ENCODE data around the gene SEMA3E. TPM values are rescaled to one million over a fixed set of nuclear protein-coding genes. Genes with fewer than 3 reads are reported as not detected.

Gene SEMA3E
- polyA plus RNA-seq, 1 of the 3 experiments (the other 2 are of a cell fraction) = under 0.01 TPM

DNA sequence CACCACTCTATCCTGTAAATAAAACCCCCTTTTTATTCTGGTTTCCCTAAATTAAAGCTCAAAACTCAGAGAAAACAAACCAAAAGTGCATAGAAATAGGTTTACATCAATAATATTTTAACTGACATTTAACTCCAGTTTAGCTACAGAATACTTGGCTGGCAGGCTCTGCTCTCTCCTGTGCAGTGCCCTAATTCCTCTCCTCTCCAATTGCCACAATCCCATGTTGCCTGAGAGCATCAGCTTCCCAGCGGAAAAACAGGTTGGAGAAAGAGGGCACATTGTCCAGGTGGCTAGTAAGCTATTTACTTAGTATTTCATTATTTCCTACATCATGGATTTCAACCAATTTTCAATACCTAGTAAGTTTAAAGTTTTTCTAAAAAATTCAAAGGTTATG lies 8.7 kb downstream of the SEMA3E start:
- DNase-seq = no peak
- Histone ChIP-seq H3F3A (replicated peaks; ENCODE audit: insufficient read depth) (no peaks in the 10 kb centered on the region), H3K27me3 (ENCODE audit: insufficient read depth) (no peaks in the 10 kb centered on the region), H3K4me3 (ENCODE audit: low read depth in 2 of 2, low read length in 1 of 2) (no peak overlapping the region), H3K79me2 (ENCODE audit: insufficient read depth) (no peaks in the 10 kb centered on the region), H3K9me2 (no peaks in the 10 kb centered on the region; the same call in 1 of the 2 replicates), H3K9me3 (no peaks in the 10 kb centered on the region), H2AFZ (ENCODE audit: low read depth) (no peak overlapping the region), H3K36me3 (replicated peaks in 1 of 2; ENCODE audit: control insufficient read depth in 1 of 2, insufficient read depth in 2 of 2, low read length in 1 of 2) (no peaks in the 10 kb centered on the region), H3K4me1 (ENCODE audit: control insufficient read depth in 1 of 2, insufficient read depth in 2 of 2, low read depth in 1 of 2, low read length in 1 of 2) (no peaks in the 10 kb centered on the region; a peak in 1 of 4 replicates), H3K27ac (ENCODE audit: low read depth in 2 of 2, low read length in 1 of 2) (no peak overlapping the region), H4K20me1 (ENCODE audit: insufficient read depth) (no peaks in the 10 kb centered on the region), H3K4me2 (no peak overlapping the region), H3K9ac (no peak overlapping the region)
- 93% methylated on average over 1 of the region's 1 CpG for WGBS (ENCODE audit: low lambda C conversion rate)
- CTCF ChIA-PET = interaction anchor here (1.3 to 3.0 kb wide), 3 partner anchors 11 to 230 kb away, joined by 4 to 10 read pairs (median 7); no protein-coding TSS in a partner anchor
- TF ChIP-seq, protein P1, sequence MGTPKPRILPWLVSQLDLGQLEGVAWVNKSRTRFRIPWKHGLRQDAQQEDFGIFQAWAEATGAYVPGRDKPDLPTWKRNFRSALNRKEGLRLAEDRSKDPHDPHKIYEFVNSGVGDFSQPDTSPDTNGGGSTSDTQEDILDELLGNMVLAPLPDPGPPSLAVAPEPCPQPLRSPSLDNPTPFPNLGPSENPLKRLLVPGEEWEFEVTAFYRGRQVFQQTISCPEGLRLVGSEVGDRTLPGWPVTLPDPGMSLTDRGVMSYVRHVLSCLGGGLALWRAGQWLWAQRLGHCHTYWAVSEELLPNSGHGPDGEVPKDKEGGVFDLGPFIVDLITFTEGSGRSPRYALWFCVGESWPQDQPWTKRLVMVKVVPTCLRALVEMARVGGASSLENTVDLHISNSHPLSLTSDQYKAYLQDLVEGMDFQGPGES (IDR thresholded peaks at IDR 0.05; ENCODE audit: low read depth, low read length) = no peak
- TF ChIP-seq YY1 (IDR thresholded peaks at IDR 0.05; ENCODE audit: low read depth) (no peak), POLR2AphosphoS5 (IDR thresholded peaks at IDR 0.05; ENCODE audit: low read depth, low read length) (no peak), RXRA (IDR thresholded peaks at IDR 0.05; ENCODE audit: borderline replicate concordance, low read depth) (no peak), SMC3 (IDR thresholded peaks at IDR 0.05; ENCODE audit: low read depth, low read length) (no peak), CHD2 (IDR thresholded peaks at IDR 0.05; ENCODE audit: low read length, partially characterized antibody) (no peak), JUND (IDR thresholded peaks at IDR 0.05) (no peak), PBX3 (IDR thresholded peaks at IDR 0.05) (no peak), RAD21 (IDR thresholded peaks at IDR 0.05; ENCODE audit: low read length) (no peak), TCF12 (IDR thresholded peaks at IDR 0.05) (no peak), RCOR1 (IDR thresholded peaks at IDR 0.05; ENCODE audit: low read length) (no peak), GABPA (IDR thresholded peaks at IDR 0.05; ENCODE audit: low read depth) (no peak), MXI1 (IDR thresholded peaks at IDR 0.05; ENCODE audit: low read depth, low read length) (no peak)
- TF ChIP-seq, protein P2, sequence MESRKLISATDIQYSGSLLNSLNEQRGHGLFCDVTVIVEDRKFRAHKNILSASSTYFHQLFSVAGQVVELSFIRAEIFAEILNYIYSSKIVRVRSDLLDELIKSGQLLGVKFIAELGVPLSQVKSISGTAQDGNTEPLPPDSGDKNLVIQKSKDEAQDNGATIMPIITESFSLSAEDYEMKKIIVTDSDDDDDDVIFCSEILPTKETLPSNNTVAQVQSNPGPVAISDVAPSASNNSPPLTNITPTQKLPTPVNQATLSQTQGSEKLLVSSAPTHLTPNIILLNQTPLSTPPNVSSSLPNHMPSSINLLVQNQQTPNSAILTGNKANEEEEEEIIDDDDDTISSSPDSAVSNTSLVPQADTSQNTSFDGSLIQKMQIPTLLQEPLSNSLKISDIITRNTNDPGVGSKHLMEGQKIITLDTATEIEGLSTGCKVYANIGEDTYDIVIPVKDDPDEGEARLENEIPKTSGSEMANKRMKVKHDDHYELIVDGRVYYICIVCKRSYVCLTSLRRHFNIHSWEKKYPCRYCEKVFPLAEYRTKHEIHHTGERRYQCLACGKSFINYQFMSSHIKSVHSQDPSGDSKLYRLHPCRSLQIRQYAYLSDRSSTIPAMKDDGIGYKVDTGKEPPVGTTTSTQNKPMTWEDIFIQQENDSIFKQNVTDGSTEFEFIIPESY (IDR thresholded peaks at IDR 0.05; ENCODE audit: borderline replicate concordance, low read depth) = no peak
- TF ChIP-seq, protein P3, sequence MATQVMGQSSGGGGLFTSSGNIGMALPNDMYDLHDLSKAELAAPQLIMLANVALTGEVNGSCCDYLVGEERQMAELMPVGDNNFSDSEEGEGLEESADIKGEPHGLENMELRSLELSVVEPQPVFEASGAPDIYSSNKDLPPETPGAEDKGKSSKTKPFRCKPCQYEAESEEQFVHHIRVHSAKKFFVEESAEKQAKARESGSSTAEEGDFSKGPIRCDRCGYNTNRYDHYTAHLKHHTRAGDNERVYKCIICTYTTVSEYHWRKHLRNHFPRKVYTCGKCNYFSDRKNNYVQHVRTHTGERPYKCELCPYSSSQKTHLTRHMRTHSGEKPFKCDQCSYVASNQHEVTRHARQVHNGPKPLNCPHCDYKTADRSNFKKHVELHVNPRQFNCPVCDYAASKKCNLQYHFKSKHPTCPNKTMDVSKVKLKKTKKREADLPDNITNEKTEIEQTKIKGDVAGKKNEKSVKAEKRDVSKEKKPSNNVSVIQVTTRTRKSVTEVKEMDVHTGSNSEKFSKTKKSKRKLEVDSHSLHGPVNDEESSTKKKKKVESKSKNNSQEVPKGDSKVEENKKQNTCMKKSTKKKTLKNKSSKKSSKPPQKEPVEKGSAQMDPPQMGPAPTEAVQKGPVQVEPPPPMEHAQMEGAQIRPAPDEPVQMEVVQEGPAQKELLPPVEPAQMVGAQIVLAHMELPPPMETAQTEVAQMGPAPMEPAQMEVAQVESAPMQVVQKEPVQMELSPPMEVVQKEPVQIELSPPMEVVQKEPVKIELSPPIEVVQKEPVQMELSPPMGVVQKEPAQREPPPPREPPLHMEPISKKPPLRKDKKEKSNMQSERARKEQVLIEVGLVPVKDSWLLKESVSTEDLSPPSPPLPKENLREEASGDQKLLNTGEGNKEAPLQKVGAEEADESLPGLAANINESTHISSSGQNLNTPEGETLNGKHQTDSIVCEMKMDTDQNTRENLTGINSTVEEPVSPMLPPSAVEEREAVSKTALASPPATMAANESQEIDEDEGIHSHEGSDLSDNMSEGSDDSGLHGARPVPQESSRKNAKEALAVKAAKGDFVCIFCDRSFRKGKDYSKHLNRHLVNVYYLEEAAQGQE (IDR thresholded peaks at IDR 0.05; ENCODE audit: low read depth, low read length) = no peak
- POLR2A ChIA-PET = no interaction called here

All from SK-N-SH (cell line).